ENCODE results near the gene PCMTD2. TPM values are rescaled to one million over a fixed set of nuclear protein-coding genes. Genes with fewer than 3 reads are reported as not detected.

PCMTD2 gene
- total RNA-seq, 1 donor from 2014 or later, result 19.0 TPM

- Histone ChIP-seq H3K36me3 (ENCODE audit: control insufficient read depth, insufficient read depth, low read length) (peaks cover 3% of the 10 kb centered on the region), H3K4me3 (ENCODE audit: low read depth, low read length) (no peak overlapping the region), H3K27me3 (ENCODE audit: control insufficient read depth, insufficient read depth, low read length) (no peaks in the 10 kb centered on the region)
- FAIRE-seq, result no peak
- no peak for TF ChIP-seq CTCF (IDR thresholded peaks at IDR 0.05; ENCODE audit: insufficient read depth, low read length, severe bottlenecking)
- no peak for DNase-seq (ENCODE audit: low read depth)
These were observed 17.6 kb downstream of the PCMTD2 start for GRCh38 chr20:64273109-64273508.

GRCh38 chr20:64276817-64277216, 21.3 kb downstream of the PCMTD2 start:
- Histone ChIP-seq H3K36me3 (ENCODE audit: control insufficient read depth, insufficient read depth, low read length) (peaks cover 3% of the 10 kb centered on the region), H3K4me3 (ENCODE audit: low read depth, low read length) (no peak overlapping the region), H3K27me3 (ENCODE audit: control insufficient read depth, insufficient read depth, low read length) (no peaks in the 10 kb centered on the region)
- no peak for TF ChIP-seq CTCF (IDR thresholded peaks at IDR 0.05; ENCODE audit: insufficient read depth, low read length, severe bottlenecking)
- FAIRE-seq, result no peak
- no peak for DNase-seq (ENCODE audit: low read depth)

GRCh38 chr20:64277571-64278316, 22.2 kb downstream of the PCMTD2 start:
- TF ChIP-seq CTCF (IDR thresholded peaks at IDR 0.05; ENCODE audit: insufficient read depth, low read length, severe bottlenecking), result no peak
- Histone ChIP-seq H3K27me3 (ENCODE audit: control insufficient read depth, insufficient read depth, low read length) (no peaks in the 10 kb centered on the region), H3K36me3 (ENCODE audit: control insufficient read depth, insufficient read depth, low read length) (peaks cover 3% of the 10 kb centered on the region), H3K4me3 (ENCODE audit: low read depth, low read length) (no peak overlapping the region)
- FAIRE-seq, result no peak
- no peak for DNase-seq (ENCODE audit: low read depth)

- Histone ChIP-seq H3K27me3 (ENCODE audit: control insufficient read depth, insufficient read depth, low read length) (no peaks in the 10 kb centered on the region), H3K4me3 (ENCODE audit: low read depth, low read length) (no peak overlapping the region), H3K36me3 (ENCODE audit: control insufficient read depth, insufficient read depth, low read length) (peaks cover 3% of the 10 kb centered on the region)
- no peak for FAIRE-seq
- no peak for TF ChIP-seq CTCF (IDR thresholded peaks at IDR 0.05; ENCODE audit: insufficient read depth, low read length, severe bottlenecking)
- no peak for DNase-seq (ENCODE audit: low read depth)
These were observed 22.8 kb downstream of the PCMTD2 start for GRCh38 chr20:64278317-64278681.

- Histone ChIP-seq H3K27me3 (ENCODE audit: control insufficient read depth, insufficient read depth, low read length) (no peaks in the 10 kb centered on the region), H3K36me3 (ENCODE audit: control insufficient read depth, insufficient read depth, low read length) (peaks cover 2% of the 10 kb centered on the region), H3K4me3 (ENCODE audit: low read depth, low read length) (no peak overlapping the region)
- FAIRE-seq (no peak), DNase-seq (ENCODE audit: low read depth) (no peak)
- TF ChIP-seq CTCF (IDR thresholded peaks at IDR 0.05; ENCODE audit: insufficient read depth, low read length, severe bottlenecking), result no peak
These were observed 24.4 kb downstream of the PCMTD2 start for GRCh38 chr20:64279826-64280459.
